ENCODE measurements around the gene JAK3.

JAK3 gene

DNA sequence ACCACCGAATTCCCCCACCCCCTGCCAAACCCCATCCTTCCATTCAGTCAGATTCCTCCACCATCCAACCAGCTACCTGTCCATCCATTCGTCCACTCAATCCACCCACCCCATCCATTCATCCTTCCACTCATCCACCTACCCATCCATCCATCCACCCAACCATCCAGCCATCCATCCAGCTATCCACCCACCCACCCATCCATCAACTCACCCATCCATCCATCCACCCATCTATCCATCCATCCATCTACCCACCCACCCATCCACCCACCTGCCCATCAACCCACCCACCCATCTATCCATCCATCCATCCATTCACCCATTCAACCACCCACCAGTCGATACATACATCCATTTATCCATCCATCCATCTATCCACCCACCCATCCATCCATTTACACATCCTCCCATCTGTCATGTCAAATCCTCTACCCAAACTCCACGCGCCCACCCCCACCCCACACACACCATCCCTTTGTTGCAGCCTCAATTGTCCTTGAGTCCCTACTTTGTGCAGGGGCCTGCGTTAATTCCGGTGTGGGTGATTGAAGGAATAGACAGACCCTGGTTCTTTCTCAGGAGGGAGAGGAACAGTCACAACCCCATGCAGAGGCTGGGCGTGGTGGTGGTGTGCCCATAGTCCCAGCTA lies 18.7 kb upstream of the JAK3 start:
- DNase-seq, result no peak
- intact Hi-C loops (cut with DNase I), result no loop called here

DNA sequence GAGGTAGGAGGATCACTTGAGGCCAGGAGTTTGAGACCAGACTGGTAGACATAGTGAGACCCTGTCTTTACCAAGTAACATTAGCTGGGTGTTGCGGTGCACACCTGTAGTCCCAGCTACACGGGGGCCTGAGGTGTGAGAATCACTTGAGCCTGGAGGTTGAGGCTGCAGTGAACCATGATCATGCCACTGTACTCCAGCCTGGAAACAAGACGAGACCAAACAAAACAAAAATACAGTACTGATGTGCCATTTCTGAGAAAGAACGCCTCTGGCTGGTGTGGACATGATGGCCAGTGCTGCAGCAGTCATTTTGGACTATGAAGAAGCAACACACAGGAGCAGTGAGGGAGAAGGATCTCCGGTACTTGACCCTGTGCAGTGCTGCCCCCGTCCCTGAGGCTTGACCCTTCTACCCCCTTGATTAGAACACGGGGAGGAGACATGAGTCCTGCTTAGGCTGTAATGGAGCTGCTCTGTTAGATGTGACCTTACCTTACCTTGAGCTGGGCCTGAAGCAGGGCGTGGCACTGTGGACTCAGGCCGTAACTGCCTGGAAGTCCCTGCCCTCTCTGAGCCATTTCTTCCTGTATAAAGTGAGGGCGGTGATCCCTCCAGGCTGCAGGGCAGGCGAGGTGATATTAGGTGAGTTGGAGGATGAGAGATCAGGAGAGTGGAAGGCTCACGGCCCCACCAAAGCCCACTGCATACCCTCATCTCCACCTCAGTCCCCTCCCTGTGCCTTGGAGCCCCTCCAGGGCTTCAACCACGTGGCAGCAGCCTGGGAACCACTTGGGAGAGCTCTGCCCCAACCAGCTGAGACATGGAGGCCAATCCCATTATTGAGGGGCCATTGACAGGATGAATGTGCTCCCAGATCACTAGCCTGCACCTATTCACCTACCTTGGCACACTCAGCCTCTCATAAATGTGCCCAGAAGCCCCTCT lies 17.9 kb upstream of the JAK3 start:
- no peak for DNase-seq
- intact Hi-C loops (cut with DNase I), result no loop called here

DNA sequence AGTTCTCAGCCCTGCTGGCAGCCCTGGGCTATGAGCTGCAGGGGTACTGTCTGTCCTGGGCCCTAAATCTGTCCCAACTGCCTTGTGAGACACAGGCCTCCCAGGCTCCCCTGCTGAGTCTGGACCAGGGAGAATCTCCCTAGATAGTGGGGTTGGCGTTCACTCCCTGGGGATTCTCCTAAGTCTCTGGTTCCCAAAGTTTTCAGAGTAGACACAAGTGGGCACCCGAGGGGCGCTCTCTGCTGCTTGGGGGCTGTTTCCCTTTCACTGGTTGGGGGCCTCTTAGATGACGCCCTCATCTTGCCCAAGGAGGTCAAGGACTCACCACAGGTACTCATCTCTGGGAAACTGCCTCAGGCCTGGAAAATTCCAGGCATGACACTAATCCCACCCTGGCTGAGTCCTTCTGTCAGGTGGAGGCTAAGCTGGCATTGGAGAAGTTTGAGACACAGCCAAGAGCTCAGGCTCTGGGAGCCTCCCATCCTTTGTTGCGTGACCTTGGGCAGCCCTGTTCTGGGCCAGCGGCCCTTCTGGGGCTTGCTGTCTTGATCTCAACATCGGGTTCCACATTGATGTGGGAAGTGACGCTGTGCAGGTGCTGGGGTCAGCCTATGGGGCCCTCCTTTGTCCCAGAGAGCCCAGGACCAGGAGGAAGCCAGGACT lies 15.9 kb upstream of the JAK3 start:
- intact Hi-C loops (cut with DNase I), result no loop called here
- no peak for DNase-seq

DNA sequence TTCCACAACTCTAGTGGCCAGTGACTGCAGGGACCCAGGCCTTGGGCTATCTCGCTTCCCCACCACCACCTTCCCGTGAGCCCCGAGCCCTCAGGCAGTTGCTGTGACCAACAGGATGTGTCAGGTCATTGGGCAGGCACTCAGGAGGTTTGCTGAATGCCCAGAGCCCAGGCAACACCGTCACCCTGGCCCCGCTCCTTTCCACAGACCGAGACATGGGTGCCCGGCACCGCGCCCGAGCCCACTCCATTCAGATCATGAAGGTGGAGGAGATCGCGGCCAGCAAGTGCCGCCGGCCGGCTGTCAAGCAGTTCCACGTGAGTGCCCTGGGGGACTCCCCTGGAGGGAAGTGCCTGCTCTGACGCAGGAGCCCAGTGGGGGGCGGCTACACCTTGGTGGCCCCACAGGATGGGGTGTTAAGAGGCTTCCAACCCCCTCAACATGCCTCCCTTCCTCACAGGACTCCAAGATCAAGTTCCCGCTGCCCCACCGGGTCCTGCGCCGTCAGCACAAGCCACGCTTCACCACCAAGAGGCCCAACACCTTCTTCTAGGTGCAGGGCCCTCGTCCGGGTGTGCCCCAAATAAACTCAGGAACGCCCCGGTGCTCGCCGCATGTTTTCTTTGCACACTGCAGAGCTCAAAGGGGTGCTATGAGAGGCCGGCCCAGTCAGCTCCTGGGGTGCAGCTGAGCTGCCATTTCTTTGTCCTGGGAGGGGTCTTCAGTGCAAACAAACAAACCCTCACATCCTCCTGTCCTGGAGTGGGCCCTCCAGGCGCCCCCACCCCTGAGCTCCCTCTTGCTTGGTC lies 15.1 kb upstream of the JAK3 start:
- no peak for DNase-seq
- intact Hi-C loops (cut with DNase I), result no loop called here

DNA sequence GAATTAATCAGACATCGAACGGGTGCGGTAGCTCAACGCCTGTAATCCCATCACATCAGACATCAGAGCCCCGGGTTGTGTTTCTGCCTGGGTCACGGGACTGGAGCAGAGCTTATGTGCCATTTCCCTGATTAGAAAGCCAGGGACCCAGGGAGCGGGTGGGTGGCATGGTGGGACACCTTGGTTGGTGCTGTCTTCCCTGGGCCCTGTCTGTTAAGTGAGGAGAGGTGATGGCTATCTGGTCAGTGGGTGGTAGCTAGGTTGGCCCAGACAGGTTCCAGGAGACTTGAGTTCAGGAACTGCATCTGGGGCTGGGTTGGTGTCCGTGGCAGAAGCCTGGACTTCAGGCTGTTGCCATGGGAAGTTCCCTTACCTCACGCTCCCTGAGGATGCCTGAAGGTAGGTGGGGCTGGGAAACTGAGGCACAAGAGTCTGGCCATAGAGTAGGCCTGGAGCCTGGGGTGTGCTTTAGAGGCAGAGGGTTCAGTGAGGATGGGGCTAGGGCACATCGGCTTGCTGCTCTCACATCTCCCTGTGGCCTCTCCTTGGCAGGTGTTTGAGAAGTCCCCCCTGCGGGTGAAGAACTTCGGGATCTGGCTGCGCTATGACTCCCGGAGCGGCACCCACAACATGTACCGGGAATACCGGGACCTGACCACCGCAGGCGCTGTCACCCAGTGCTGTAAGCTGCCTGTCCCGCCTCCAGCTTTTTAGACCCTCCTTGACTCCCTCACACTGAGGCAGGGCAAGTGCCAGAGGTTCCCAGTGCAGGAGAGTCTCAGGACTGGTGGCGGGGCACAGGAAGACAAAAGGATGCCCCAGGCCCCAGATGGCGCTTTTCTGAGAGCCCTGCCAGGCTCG lies 14.0 kb upstream of the JAK3 start:
- no peak for DNase-seq
- intact Hi-C loops (cut with DNase I), result no loop called here

DNA sequence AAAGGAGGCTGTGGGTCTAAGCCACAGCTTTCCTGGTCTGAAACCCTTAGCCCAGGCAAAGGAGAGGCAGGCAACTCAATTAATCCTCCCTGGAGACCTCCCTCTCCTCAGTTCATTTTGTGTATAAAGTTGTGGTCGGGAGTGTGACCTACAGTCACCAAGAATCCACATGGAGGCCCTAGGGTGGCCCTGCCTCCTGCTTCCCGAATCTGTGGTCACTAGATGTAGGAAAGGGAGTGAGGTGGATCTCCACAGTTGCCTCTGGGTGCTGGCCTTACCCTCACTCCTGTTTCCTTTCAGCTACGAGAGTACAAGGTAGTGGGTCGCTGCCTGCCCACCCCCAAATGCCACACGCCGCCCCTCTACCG lies 13.2 kb upstream of the JAK3 start:
- intact Hi-C loops (cut with DNase I), result no loop called here

DNA sequence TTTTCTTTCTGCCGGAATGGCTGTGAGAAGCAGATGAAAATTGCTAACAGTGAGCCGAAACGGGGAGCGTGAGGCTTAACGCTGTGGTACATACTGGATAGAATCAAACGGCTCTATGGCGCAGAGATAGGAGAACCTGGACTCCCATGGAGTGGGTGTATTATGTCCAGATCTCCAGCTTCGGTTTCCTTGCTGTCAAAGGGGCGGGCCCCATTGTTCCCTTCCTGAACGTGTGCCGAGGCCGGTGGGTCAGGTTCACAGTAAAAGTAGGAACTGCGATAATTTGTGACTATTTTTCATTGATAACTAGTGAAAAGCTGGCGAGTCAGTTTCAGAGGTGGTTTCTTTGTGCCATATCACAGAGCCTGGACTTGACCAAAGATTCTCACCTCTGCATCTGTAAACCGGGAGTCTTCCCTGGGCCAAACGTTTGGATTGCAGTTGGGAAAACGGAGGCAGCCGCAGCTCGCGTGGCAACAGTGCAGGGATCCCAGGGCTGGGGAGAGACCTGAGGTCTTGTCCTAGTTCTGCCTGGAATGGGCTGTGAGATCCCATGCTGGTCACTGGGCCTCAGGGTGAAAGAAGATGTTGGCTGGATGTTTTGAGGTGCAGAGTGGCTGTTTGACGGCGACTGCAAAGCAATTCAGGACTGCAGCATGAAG lies 12.7 kb upstream of the JAK3 start:
- intact Hi-C loops (cut with DNase I), result no loop called here

More for the DNA sequence above, 13.2 kb upstream of the JAK3 start:
- DNase-seq, result no peak

DNA sequence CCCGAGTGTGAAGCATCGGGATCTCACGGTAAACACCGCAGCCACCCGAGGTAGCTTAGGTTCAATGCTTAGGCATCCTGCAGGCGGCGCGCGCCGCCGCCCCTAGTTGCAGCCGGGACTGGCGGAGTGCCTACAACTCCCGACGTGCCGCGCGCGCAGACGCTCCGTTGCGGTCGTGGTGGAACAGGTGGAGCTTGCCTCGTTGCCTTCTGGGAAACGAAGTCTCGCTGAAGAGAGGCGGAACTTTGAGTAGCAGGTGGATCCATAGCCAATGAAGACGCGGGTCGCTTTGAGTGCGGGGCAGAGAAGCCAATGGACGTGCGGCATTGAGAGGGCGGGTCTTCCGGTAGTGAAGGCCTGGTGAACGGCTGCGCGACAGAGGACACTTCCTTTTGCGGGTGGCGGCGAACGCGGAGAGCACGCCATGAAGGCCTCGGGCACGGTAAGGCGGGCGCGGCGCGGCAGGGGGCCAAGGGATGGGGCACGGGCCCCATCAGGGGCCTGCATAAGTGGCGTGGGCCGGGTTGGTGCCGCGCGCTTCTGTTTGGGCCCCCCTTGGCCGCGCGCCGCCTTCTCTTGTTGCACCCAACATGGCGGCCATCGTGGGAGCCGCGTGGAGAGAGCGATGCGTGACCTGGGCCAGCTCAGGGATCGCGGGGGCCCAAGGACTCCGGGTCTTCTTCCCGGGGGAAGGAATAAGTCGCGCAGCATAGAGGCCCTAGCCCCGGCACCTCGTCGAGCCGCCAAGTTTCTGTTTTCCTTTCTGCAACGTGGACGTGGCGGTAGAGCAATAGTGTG lies 11.9 kb upstream of the JAK3 start, which contains the start of gene RPL18A:
RPL18A (plus strand) TSS at position 378 of the 798 bp plus-strand sequence; CDS start at position 425, 47 bp downstream.
- intact Hi-C loops (cut with DNase I), result loop anchor here (1.0 to 10.0 kb wide), 4 partner anchors 73 to 405 kb away; no protein-coding TSS in a partner anchor
- DNase-seq, result peak; percentile 99 to 100 (median 100)

More for the DNA sequence above, 12.7 kb upstream of the JAK3 start:
- DNase-seq, result no peak

DNA sequence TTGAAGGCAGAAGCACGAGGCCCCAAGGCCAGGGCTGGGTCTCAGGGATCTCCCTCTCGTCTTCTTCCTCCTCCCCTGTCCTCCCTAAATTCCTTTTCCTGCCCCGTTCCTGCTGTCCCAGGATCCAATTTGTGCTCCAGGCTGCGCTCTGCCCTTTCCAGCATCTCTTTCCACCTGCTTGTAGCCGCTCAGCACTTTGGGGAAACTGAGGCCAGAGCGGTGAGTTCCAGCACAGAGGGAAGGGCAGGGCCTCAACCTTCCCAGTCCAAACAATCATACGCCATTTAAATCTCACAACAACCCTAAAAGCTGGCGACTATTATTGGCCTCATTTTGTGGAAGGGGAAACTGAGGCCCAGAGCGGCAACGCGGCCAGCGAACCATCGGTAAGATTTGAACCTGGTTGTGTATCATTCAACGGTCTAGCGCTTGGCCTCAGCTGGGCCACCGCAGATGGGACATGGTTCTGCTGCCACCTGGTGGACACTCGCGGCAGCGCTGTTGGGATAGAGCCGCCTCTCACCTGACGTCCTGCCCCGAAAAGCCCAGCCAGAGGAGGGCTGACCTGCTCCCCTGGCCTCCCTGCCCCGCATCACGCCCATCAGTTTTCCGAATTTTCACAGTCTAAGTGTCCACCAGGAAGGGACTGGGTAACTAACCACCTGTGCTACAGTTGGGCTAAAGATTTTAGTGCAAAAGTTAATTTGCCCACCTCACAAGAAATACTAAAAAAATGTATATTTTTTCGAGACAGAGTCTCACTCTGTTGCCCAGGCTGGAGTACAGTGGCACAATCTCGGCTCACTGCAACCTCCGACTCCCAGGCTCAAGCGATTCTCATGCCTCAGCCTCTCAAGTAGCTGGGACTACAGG lies 7.7 kb upstream of the JAK3 start:
- peak; percentile 73 to 97 (median 90) for DNase-seq
- intact Hi-C loops (cut with DNase I), result loop anchor here (5.0 to 10.0 kb wide), 3 partner anchors 142 to 401 kb away; no protein-coding TSS in a partner anchor

DNA sequence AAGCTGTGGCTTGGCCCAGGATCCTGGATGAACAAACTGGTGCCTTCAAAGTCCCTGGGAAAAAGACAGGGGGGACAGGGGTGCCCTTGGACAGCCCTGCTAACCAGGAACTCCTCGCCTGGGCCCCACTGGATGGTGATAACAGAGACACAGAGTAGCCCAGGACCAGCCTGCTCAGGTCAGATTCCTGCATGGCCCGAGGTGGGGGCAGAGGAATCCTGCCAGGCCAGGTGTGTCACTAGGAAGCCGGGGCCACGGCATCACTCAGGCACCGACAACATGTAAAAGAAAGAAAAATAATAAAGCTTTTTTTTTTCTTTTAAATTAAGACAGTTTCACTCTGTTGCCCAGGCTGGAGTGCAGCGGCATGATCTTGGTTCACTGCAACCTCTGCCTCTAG lies 6.3 kb upstream of the JAK3 start:
- DNase-seq, result no peak
- intact Hi-C loops (cut with DNase I), result loop anchor here (10.0 kb wide), 1 partner anchor 399 kb away; no protein-coding TSS in a partner anchor

DNA sequence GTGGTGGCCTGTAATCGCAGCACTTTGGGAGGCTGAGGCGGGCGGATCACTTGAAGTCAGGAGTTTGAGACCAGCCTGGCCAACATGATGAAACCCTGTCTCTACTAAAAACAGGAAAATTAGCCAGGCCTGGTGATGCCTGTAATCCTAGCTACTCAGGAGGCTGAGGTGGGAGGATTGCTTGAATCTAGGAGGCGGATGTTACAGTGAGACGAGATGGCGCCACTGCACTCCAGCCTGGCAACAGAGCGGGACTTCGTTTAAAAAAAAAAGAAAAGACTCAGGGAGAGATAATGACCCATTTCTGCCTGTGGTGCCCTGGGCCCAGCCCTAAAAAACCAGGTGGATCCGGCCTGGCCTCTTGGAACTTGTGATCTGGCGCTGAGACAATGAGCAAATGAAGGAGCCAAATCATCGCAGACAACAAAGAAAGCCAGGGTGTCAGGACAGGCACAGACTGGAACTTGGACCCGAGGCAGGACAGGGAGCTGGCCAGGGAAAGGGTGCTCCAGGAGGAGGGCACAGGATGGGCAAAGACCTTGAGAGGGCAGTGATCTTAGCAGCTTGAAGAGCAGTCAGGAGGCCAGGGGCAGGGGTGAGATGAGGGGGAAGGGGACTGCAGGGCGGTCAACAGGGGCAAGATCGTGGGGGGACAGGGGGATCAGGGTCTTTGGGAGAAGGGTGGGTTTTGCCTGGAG lies 962 bp upstream of the JAK3 start:
- DNase-seq, result no peak
- intact Hi-C loops (cut with DNase I), result no loop called here

DNA sequence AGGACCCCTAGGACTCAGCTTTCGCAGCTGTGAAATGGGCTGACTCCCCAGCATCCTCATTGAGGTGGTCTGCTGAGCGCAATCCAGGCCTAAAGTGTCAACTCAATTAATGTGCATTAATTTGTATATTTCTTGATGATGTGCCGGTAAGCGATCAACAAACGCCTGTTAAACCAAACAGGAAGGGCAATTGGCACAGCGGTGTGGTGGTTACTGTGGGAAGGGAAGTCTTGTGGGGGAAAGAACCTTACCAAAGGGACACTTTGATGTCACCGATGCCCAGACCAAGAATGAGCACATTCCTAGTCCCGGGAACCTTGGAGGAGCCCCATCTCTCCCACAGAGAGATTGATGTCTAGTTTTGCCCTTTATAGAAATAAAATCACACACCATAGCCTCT lies 1.6 kb downstream of the JAK3 start:
- no peak for DNase-seq
- intact Hi-C loops (cut with DNase I), result no loop called here

DNA sequence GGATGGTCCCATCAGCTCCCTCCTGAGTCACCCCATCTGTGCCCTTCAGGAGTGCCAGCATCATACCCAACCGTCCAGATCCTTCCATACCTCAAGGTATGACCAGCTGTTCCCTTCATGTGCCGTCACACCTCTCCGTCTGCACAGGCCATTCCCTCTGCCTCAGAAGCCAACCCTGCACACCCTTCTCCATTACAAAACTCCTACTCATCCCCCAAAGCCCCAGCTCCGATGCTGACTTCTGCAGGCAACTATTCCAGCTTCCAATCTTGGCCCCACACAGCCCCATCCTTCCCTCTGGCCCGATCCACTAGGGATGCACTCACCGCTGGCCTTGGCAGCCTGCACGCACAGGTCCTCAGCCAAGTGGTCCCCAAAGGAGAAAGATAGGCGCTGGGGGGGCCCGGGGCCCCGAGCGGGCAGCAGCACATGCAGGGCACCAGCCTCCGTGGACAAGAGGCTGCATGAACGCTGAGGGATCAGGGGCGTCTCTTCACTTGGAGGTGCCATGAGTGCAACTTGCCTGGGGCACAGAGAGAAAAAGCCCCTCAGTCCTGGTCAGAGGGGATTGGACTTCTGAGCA lies 3.8 kb downstream of the JAK3 start:
- intact Hi-C loops (cut with DNase I), result no loop called here
- no peak for DNase-seq

DNA sequence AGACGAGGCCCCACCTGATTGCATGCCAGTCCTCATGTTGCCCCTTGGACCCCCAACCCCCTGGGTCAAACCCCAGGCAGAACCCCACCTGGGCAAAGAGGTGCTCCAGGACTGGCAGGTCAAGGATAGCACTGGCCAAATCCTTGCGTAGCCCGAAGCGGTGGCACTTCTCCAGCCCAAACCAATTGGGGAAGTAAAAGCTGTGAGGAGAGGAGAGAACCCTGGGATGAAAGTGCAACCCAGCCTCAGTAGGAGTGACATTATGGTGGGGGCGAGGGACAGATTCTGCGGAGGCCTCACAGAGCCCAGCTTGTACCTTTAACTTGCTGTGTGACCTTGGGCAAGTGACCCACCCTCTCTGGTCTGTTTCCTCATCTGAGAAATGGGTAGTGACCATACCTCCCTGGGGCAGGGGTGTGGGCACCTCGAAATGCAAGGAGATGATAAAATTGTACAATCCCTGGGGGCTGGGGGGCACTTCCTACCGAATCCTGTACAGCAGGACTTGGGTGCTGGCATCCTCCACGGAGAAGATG lies 4.4 kb downstream of the JAK3 start:
- intact Hi-C loops (cut with DNase I), result no loop called here
- no peak for DNase-seq

DNA sequence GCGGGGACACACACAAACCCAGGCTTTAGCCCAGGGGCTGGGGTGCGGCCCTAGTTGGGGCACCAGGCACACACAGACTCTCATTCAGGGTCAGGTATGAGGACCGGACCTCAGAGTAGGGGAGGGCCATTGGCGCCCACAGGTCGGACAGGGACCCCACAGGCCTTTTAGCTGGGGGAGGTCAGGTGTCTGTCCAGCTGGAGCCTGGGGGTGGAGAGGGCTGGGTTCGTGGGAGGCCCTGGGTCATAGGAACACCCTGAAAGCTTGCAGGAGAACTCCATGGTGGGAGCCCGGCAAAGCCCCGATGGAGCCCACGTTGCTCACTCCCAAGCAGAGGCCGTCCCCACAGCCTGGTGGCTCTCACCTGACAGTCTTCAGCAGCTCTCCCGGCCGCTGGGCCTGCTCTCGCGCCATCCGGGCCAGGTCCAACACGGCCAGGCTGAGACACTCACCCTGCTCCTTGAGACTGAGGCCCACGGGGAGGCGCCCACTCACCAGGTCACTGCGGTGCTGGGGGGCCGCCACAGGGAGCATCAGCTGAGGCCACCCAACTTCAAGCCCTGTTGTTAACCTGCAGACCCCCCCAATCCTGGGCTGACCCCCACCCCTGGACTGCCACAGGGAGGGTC lies 5.0 kb downstream of the JAK3 start:
- intact Hi-C loops (cut with DNase I), result no loop called here

More for the DNA sequence above, 5.0 kb downstream of the JAK3 start:
- DNase-seq, result no peak

All from posterior cingulate gyrus (tissue), 11 donors.